SU-DHL-6 (cell line): Measurements from ENCODE around the gene RYK.

Source experiments
- CTCF ChIP-seq: fragments of 200-600 bp; sonication (generic); IDR thresholded peaks from one replicate; pipeline ENCODE4 v1.5.1; 2017; ENCODE audit warnings: antibody characterized with exemption, mild to moderate bottlenecking, low read length, moderate library complexity; ENCODE audit not compliant: insufficient read depth, poor library complexity, severe bottlenecking
- EZH2phosphoT487 ChIP-seq: fragments of 200-600 bp; sonication (generic), shearing (Covaris generic); conservative IDR thresholded peaks from 2 replicates; pipeline ENCODE4 v1.6.1; 2018; ENCODE audit warnings: mild to moderate bottlenecking, antibody characterized with exemption, low read length, moderate library complexity, mixed read lengths

GRCh38 chr3:134163096-134163495 lies 87.6 kb downstream of the RYK start:
- TF ChIP-seq CTCF (no peak), EZH2phosphoT487 (no peak)
